Measurements from ENCODE around the gene NEFH. TPM values are rescaled to one million over a fixed set of nuclear protein-coding genes. Genes with fewer than 3 reads are reported as not detected.
A peak's percentile ranks its signal among the peaks of the same experiment; 100 is the strongest.

Gene NEFH
- total and polyA plus RNA-seq, 2 donors (not counting 1 experiment from before 2014, with no cell fraction given), result 0.04 to 0.10 TPM

DNA sequence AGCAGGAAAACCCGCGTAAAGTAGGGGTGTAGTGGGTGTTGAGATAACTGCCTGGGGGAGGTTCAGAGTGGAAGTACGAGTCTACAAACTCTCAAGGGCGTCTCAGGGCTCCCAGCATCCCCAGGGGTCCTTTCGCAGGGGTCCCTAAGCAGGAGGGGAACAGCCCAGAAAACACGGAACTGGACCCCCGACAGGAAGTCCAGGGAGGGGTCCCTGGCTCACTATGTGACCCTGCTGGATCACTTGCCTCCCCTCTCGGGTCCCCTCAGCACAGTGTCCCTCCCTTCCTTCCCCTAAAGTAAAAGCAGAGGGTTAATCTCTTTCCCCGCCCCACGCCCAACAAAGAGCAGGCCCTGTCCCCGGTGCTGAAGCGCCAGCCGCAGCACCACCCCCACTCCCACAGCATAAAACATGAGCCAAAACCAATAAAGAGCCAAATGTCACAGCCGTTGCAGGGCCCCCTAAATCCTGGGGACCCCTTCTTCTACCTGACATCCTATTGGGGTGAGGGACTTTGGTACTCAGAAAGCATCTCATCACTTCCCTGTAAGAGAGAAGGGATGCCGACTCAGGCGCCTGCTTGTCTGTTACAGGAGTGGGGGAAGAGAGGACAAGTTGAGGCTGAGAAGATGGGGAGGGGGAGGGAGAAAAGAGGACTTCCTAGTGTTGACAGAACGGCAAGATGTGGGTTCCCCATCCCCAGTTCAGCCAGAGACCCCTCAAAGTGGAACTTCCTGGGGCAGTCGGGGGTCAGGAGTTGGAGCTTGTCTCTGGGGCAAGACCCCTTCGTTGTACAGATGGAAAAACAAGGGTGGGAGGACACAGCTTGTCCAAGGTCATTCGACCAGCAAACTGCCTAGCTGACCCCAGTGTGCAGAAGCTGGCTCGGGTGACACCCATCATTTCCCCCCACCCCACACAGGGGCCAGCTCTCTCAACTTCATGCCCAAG lies 1.4 kb upstream of the NEFH start:
- no peak overlapping the region for H2AFZ ChIP-seq (ENCODE audit: insufficient read depth, low read depth, low read length, poor library complexity, severe bottlenecking)
- H3K4me3 Mint-ChIP-seq, result peak overlapping the region; percentile 16
- H3K27me3 Mint-ChIP-seq, result peaks cover 40% of the 10 kb centered on the region
- CTCF ChIA-PET, result no interaction called here
- no peak overlapping the region for H3K4me3 ChIP-seq (ENCODE audit: control extremely low read depth in 1 of 5, extremely low read depth in 1 of 5, insufficient read depth in 1 of 5, low read depth in 2 of 5, low read length in 4 of 5)
- H3K79me2 ChIP-seq (ENCODE audit: control insufficient read depth, insufficient read depth, low read length), result no peaks in the 10 kb centered on the region
- DNase-seq (peak; percentile 32), ATAC-seq (ENCODE audit: low read depth) (peak; percentile 22)
- no peaks in the 10 kb centered on the region for H3K36me3 ChIP-seq (replicated peaks in 1 of 2; ENCODE audit: control extremely low read depth in 1 of 2, control insufficient read depth in 1 of 2, extremely low read depth in 1 of 2, insufficient read depth in 2 of 2, low read length in 1 of 2)
- H3K9me3 Mint-ChIP-seq (ENCODE audit: insufficient read depth), result no peaks in the 10 kb centered on the region
- peaks cover 0 to 61% (median 43%) of the 10 kb centered on the region in 4 experiments for H3K27me3 ChIP-seq (replicated peaks in 1 of 4; ENCODE audit: control extremely low read depth in 1 of 4, control insufficient read depth in 3 of 4, insufficient read depth in 4 of 4, low read length in 3 of 4)
- H3K9ac ChIP-seq (ENCODE audit: low read length), result no peak overlapping the region
- peaks cover 0 to 24% (median 0%) of the 10 kb centered on the region in 3 donors for H3K9me3 ChIP-seq (ENCODE audit: control extremely low read depth in 1 of 3, control insufficient read depth in 2 of 3, insufficient read depth in 1 of 3, low read length in 2 of 3)
- no peaks in the 10 kb centered on the region for H4K20me1 ChIP-seq (ENCODE audit: control insufficient read depth, insufficient read depth, low read length, poor library complexity, severe bottlenecking)
- peaks cover 36 to 43% of the 10 kb centered on the region in 2 donors for H3K4me1 ChIP-seq (ENCODE audit: control insufficient read depth in 2 of 2, insufficient read depth in 2 of 2, low read length in 2 of 2)
- no peak overlapping the region for H3K27ac ChIP-seq (ENCODE audit: low read length in 2 of 2)
- 16% methylated on average over 19 of the region's 21 CpGs for whole genome bisulfite sequencing (ENCODE audit: insufficient coverage)
- intact Hi-C loops (cut with micrococcal nuclease), result loop anchor here (5.0 kb wide), 1 partner anchor 81 kb away; no protein-coding TSS in a partner anchor
- no peak overlapping the region for H3K4me2 ChIP-seq (replicated peaks; ENCODE audit: low read depth, low read length, poor library complexity, severe bottlenecking)
- H3K4me1 Mint-ChIP-seq, result peaks cover 46% of the 10 kb centered on the region
- POLR2A ChIA-PET, result no interaction called here
- no peak for TF ChIP-seq EZH2 (IDR thresholded peaks at IDR 0.05; ENCODE audit: borderline replicate concordance, insufficient read depth, low read depth, low read length, poor library complexity, severe bottlenecking)
- H3K27ac Mint-ChIP-seq, result no peak overlapping the region

DNA sequence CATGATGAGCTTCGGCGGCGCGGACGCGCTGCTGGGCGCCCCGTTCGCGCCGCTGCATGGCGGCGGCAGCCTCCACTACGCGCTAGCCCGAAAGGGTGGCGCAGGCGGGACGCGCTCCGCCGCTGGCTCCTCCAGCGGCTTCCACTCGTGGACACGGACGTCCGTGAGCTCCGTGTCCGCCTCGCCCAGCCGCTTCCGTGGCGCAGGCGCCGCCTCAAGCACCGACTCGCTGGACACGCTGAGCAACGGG lies 169 bp downstream of the NEFH start:
- Histone ChIP-seq H3K27me3 (replicated peaks in 1 of 4; ENCODE audit: control extremely low read depth in 1 of 4, control insufficient read depth in 3 of 4, insufficient read depth in 4 of 4, low read length in 3 of 4) (peaks cover 0 to 61% (median 43%) of the 10 kb centered on the region in 4 experiments), H3K9me3 (ENCODE audit: control extremely low read depth in 1 of 3, control insufficient read depth in 2 of 3, insufficient read depth in 1 of 3, low read length in 2 of 3) (peaks cover 0 to 24% (median 0%) of the 10 kb centered on the region in 3 donors), H3K36me3 (replicated peaks in 1 of 2; ENCODE audit: control extremely low read depth in 1 of 2, control insufficient read depth in 1 of 2, extremely low read depth in 1 of 2, insufficient read depth in 2 of 2, low read length in 1 of 2) (no peaks in the 10 kb centered on the region), H3K27ac (ENCODE audit: low read length in 2 of 2) (no peak overlapping the region), H4K20me1 (ENCODE audit: control insufficient read depth, insufficient read depth, low read length, poor library complexity, severe bottlenecking) (no peaks in the 10 kb centered on the region), H3K4me3 (ENCODE audit: control extremely low read depth in 1 of 5, extremely low read depth in 1 of 5, insufficient read depth in 1 of 5, low read depth in 2 of 5, low read length in 4 of 5) (peak overlapping the region in 1 of 5 experiments; percentile 8), H3K9ac (ENCODE audit: low read length) (no peak overlapping the region), H3K79me2 (ENCODE audit: control insufficient read depth, insufficient read depth, low read length) (no peaks in the 10 kb centered on the region), H3K4me2 (replicated peaks; ENCODE audit: low read depth, low read length, poor library complexity, severe bottlenecking) (peak overlapping the region; percentile 66), H2AFZ (ENCODE audit: insufficient read depth, low read depth, low read length, poor library complexity, severe bottlenecking) (no peak overlapping the region), H3K4me1 (ENCODE audit: control insufficient read depth in 2 of 2, insufficient read depth in 2 of 2, low read length in 2 of 2) (peaks cover 35 to 43% of the 10 kb centered on the region in 2 donors)
- ChIA-PET POLR2A (no interaction called here), CTCF (no interaction called here)
- DNase-seq, result no peak
- intact Hi-C loops (cut with micrococcal nuclease), result no loop called here
- Mint-ChIP-seq H3K27ac (no peak overlapping the region), H3K4me1 (peaks cover 43% of the 10 kb centered on the region), H3K4me3 (no peak overlapping the region), H3K9me3 (ENCODE audit: insufficient read depth) (no peaks in the 10 kb centered on the region), H3K27me3 (peaks cover 35% of the 10 kb centered on the region)
- TF ChIP-seq, protein P1, sequence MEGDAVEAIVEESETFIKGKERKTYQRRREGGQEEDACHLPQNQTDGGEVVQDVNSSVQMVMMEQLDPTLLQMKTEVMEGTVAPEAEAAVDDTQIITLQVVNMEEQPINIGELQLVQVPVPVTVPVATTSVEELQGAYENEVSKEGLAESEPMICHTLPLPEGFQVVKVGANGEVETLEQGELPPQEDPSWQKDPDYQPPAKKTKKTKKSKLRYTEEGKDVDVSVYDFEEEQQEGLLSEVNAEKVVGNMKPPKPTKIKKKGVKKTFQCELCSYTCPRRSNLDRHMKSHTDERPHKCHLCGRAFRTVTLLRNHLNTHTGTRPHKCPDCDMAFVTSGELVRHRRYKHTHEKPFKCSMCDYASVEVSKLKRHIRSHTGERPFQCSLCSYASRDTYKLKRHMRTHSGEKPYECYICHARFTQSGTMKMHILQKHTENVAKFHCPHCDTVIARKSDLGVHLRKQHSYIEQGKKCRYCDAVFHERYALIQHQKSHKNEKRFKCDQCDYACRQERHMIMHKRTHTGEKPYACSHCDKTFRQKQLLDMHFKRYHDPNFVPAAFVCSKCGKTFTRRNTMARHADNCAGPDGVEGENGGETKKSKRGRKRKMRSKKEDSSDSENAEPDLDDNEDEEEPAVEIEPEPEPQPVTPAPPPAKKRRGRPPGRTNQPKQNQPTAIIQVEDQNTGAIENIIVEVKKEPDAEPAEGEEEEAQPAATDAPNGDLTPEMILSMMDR (IDR thresholded peaks at IDR 0.05), result no peak
- no peak for TF ChIP-seq EZH2 (IDR thresholded peaks at IDR 0.05; ENCODE audit: borderline replicate concordance, insufficient read depth, low read depth, low read length, poor library complexity, severe bottlenecking)
- 14% methylated on average over 39 of the region's 39 CpGs for WGBS (ENCODE audit: insufficient coverage)
- no peak for ATAC-seq (ENCODE audit: low read depth)
